Fibroblast of lung (primary cell): Measurements from ENCODE around the gene KLHL3. TPM values are rescaled to one million over a fixed set of nuclear protein-coding genes. Genes with fewer than 3 reads are reported as not detected.

ENCODE experiments used
- DNase-seq, 2 donors: peaks; one replicate each; pipeline versions ENCODE4 v3.0.0 to v3.0.0-alpha.2; 2010; ENCODE audit warnings: low read depth in 2 of 2
- H2AFZ ChIP-seq: 2 replicates; pipeline ENCODE4 v1.5.1; 2012; ENCODE audit warnings: low read length, control low read depth, inconsistent platforms
- H3K27ac ChIP-seq: 2 replicates; pipeline ENCODE4 v1.5.1; 2011; ENCODE audit warnings: low read length, control low read depth; ENCODE audit not compliant: insufficient read depth
- H3K27me3 ChIP-seq: 2 replicates; pipeline ENCODE4 v1.5.1; 2011; ENCODE audit warnings: mild to moderate bottlenecking, low read length; ENCODE audit not compliant: control insufficient read depth, insufficient read depth
- H3K36me3 ChIP-seq: 2 replicates; pipeline ENCODE4 v1.5.1; 2011; ENCODE audit warnings: low read length; ENCODE audit not compliant: control insufficient read depth, insufficient read depth
- H3K4me1 ChIP-seq: 2 replicates; pipeline ENCODE4 v1.5.1; 2011; ENCODE audit warnings: low read length; ENCODE audit not compliant: control insufficient read depth, insufficient read depth; ENCODE audit errors: extremely low read depth
- H3K4me2 ChIP-seq: 2 replicates; pipeline ENCODE4 v1.5.1; 2011; ENCODE audit warnings: low read length, control low read depth; ENCODE audit not compliant: insufficient read depth; ENCODE audit errors: extremely low read depth
- H3K4me3 ChIP-seq, 4 experiments: fragments of 200-600 bp in 1 of 4; sonication (generic) in 1 of 4; replicated peaks in 1 of 4; 2 replicates each; pipeline ENCODE4 v1.5.1; 2011 to 2016; ENCODE audit warnings: low read length in 4 of 4, low read depth in 3 of 4, mild to moderate bottlenecking in 3 of 4, control low read depth in 2 of 4, inconsistent platforms in 1 of 4, mixed read lengths in 1 of 4; ENCODE audit not compliant: insufficient read depth in 1 of 4; ENCODE audit errors: control extremely low read depth in 1 of 4
- H3K79me2 ChIP-seq: 2 replicates; pipeline ENCODE4 v1.5.1; 2012; ENCODE audit warnings: mild to moderate bottlenecking, low read length, inconsistent platforms; ENCODE audit not compliant: control insufficient read depth, insufficient read depth
- H3K9ac ChIP-seq: 2 replicates; pipeline ENCODE4 v1.5.1; 2011; ENCODE audit warnings: mild to moderate bottlenecking, low read length, control low read depth; ENCODE audit not compliant: insufficient read depth
- H3K9me3 ChIP-seq: 2 replicates; pipeline ENCODE4 v1.5.1; 2012; ENCODE audit warnings: low read depth, low read length; ENCODE audit not compliant: control insufficient read depth, insufficient read depth
- H4K20me1 ChIP-seq: 2 replicates; pipeline ENCODE4 v1.5.1; 2011; ENCODE audit warnings: low read length; ENCODE audit not compliant: control insufficient read depth, insufficient read depth; ENCODE audit errors: extremely low read depth
- EZH2 ChIP-seq: IDR thresholded peaks from 2 replicates; pipeline ENCODE4 v1.5.1; 2012; ENCODE audit warnings: low read length, control low read depth, mild to moderate bottlenecking; ENCODE audit errors: missing control alignments
- polyA plus RNA-seq, 2 donors: library from polyadenylated mRNA; depleted of rRNA in 1 of 2; stranded (reverse) in 1 of 2; unstranded in 1 of 2; fragments of >200 nt; gene quantifications; 2 replicates each; pipeline ENCODE4 v1.2.1, GENCODE V29; 2011 to 2012; ENCODE audit warnings: missing spikeins in 1 of 2
- total RNA-seq: library from RNA; depleted of rRNA; stranded (reverse); fragments of >200 nt; gene quantifications from 2 replicates; pipeline ENCODE4 v1.2.1, GENCODE V29; 2014
- TF ChIP-seq, protein P1 (sequence below), 2 donors: IDR thresholded peaks in 1 of 2; conservative IDR thresholded peaks in 1 of 2; 1 replicate in 1 of 2; 2 replicates in 1 of 2; pipeline ENCODE4 v1.5.1; 2011 to 2012; ENCODE audit warnings: low read length in 2 of 2, control low read depth in 1 of 2, inconsistent platforms in 1 of 2, low read depth in 1 of 2, mild to moderate bottlenecking in 1 of 2

Gene KLHL3
- total and polyA plus RNA-seq, 2 donors (not counting 1 experiment from before 2014, with no cell fraction given), result 0.60 to 2.3 TPM

DNA sequence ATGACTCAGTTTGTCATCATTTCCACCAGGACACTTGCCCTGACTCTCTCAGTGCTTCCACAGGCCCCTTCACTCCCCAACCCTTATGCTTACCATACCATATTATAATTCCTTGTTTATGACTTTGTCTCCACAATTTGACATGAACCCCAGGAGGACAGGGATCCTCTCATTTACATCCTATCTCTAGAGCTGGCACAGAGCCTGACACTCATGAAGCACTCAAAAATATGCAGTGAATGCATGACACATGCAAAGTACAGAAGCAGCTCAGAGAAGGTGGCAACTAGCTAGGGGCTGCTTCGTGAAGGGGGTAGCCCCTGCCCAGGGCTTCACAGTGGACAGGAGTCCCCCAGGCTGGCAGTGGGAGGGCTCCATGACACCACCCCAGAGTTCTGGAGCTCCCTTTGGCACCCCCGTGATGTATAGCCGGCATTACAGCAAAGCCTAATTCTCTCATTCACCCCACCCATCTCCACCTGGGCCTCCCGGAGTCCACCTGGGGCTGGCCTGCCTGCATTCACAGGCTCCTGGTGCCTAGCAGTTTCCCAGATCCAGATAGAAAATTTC lies 124.8 kb downstream of the KLHL3 start:
- DNase-seq, result no peak
- TF ChIP-seq, protein P1, sequence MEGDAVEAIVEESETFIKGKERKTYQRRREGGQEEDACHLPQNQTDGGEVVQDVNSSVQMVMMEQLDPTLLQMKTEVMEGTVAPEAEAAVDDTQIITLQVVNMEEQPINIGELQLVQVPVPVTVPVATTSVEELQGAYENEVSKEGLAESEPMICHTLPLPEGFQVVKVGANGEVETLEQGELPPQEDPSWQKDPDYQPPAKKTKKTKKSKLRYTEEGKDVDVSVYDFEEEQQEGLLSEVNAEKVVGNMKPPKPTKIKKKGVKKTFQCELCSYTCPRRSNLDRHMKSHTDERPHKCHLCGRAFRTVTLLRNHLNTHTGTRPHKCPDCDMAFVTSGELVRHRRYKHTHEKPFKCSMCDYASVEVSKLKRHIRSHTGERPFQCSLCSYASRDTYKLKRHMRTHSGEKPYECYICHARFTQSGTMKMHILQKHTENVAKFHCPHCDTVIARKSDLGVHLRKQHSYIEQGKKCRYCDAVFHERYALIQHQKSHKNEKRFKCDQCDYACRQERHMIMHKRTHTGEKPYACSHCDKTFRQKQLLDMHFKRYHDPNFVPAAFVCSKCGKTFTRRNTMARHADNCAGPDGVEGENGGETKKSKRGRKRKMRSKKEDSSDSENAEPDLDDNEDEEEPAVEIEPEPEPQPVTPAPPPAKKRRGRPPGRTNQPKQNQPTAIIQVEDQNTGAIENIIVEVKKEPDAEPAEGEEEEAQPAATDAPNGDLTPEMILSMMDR (conservative IDR thresholded peaks at IDR 0.05 in 1 of 2, IDR thresholded peaks at IDR 0.05 in 1 of 2; ENCODE audit: low read depth in 1 of 2, low read length in 2 of 2), result no peak
- no peak for TF ChIP-seq EZH2
- H3K9ac ChIP-seq, result no peak overlapping the region
- peaks cover 3% of the 10 kb centered on the region for H3K27me3 ChIP-seq
- H3K79me2 ChIP-seq, result no peaks in the 10 kb centered on the region
- no peak overlapping the region for H3K27ac ChIP-seq
- no peak overlapping the region for H3K4me3 ChIP-seq
- no peaks in the 10 kb centered on the region for H4K20me1 ChIP-seq
- H3K36me3 ChIP-seq, result no peaks in the 10 kb centered on the region
- H2AFZ ChIP-seq, result no peak overlapping the region
- H3K4me2 ChIP-seq, result no peak overlapping the region
- H3K9me3 ChIP-seq, result no peaks in the 10 kb centered on the region
- no peaks in the 10 kb centered on the region for H3K4me1 ChIP-seq

DNA sequence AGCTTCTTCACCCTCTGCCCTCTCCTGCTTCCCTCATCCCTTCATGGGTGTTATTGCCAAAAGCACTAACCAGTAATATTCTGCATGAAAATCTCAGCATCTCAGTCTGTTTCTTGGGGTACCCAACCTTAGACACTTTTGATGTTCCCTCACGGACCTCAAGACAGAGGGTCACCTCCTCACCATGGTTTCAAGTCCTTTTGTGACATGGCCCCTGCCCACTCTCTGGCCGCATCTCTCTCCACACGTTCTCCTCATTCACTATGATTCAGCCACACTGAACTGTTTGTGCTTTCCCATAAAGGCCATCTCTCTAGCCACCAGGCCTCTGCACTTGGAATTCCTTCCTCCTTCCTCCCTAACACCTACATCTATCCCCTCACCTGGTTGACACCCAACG lies 125.3 kb downstream of the KLHL3 start:
- Histone ChIP-seq H3K9me3 (no peaks in the 10 kb centered on the region), H3K9ac (no peak overlapping the region), H3K4me3 (no peak overlapping the region), H3K27ac (no peak overlapping the region), H3K4me1 (no peaks in the 10 kb centered on the region), H3K27me3 (peaks cover 3% of the 10 kb centered on the region), H3K36me3 (no peaks in the 10 kb centered on the region), H4K20me1 (no peaks in the 10 kb centered on the region), H3K79me2 (no peaks in the 10 kb centered on the region), H3K4me2 (no peak overlapping the region), H2AFZ (no peak overlapping the region)
- TF ChIP-seq EZH2, result no peak
- TF ChIP-seq, protein P1 (conservative IDR thresholded peaks at IDR 0.05 in 1 of 2, IDR thresholded peaks at IDR 0.05 in 1 of 2; ENCODE audit: low read depth in 1 of 2, low read length in 2 of 2), result no peak
- DNase-seq, result no peak

- H3K79me2 ChIP-seq, result no peaks in the 10 kb centered on the region
- H3K4me2 ChIP-seq, result no peak overlapping the region
- no peak for TF ChIP-seq EZH2
- TF ChIP-seq, protein P1 (conservative IDR thresholded peaks at IDR 0.05 in 1 of 2, IDR thresholded peaks at IDR 0.05 in 1 of 2; ENCODE audit: low read depth in 1 of 2, low read length in 2 of 2), result no peak
- H3K36me3 ChIP-seq, result no peaks in the 10 kb centered on the region
- no peak overlapping the region for H3K27ac ChIP-seq
- no peaks in the 10 kb centered on the region for H4K20me1 ChIP-seq
- H2AFZ ChIP-seq, result no peak overlapping the region
- H3K9ac ChIP-seq, result no peak overlapping the region
- H3K27me3 ChIP-seq, result peaks cover 11% of the 10 kb centered on the region
- H3K4me1 ChIP-seq, result no peaks in the 10 kb centered on the region
- H3K9me3 ChIP-seq, result no peaks in the 10 kb centered on the region
- DNase-seq, result peak in 1 of 2 donors; percentile 51
- H3K4me3 ChIP-seq, result no peak overlapping the region
These were observed 126.8 kb downstream of the KLHL3 start for GRCh38 chr5:137609127-137609526.
